Stomach (tissue), 9 donors: ENCODE results near the gene HEPN1. TPM values are rescaled to one million over a fixed set of nuclear protein-coding genes. Genes with fewer than 3 reads are reported as not detected.

Experiments
- DNase-seq, 2 donors: peaks; one replicate each; pipeline versions ENCODE4 v3.0.0 to v3.0.0-alpha.2; 2013 to 2019
- H3K27ac ChIP-seq, 5 donors: fragments of 200-600 bp in 4 of 5; sonication (generic) in 4 of 5; one replicate each; pipeline ENCODE4 v1.5.1; 2013 to 2019; ENCODE audit warnings: mild to moderate bottlenecking in 1 of 5, moderate library complexity in 1 of 5
- H3K27me3 ChIP-seq, 3 donors: fragments of 200-600 bp; sonication (generic); one replicate each; pipeline ENCODE4 v1.5.1; 2017 to 2019; ENCODE audit warnings: mixed run types in 1 of 3
- H3K36me3 ChIP-seq, 4 donors: fragments of 200-600 bp; sonication (generic); 1 replicate in 3 of 4; 2 replicates in 1 of 4; pipeline ENCODE4 v1.5.1; 2016 to 2019
- H3K4me1 ChIP-seq, 4 donors: fragments of 200-600 bp; sonication (generic); one replicate each; pipeline ENCODE4 v1.5.1; 2016 to 2019
- H3K4me3 ChIP-seq, 4 donors: fragments of 200-600 bp; sonication (generic) in 3 of 4; one replicate each; pipeline ENCODE4 v1.5.1; 2016 to 2019; ENCODE audit warnings: mild to moderate bottlenecking in 1 of 4
- H3K9me3 ChIP-seq, 4 donors: fragments of 200-600 bp; sonication (generic); one replicate each; pipeline ENCODE4 v1.5.1; 2016 to 2019
- EP300 ChIP-seq: sonication (generic); formaldehyde crosslinking; IDR thresholded peaks from one replicate; pipeline ENCODE4 v1.6.1; 2017; ENCODE audit warnings: antibody characterized with exemption
- POLR2A ChIP-seq, 4 donors: fragments of 450-650 bp; IDR thresholded peaks; one replicate each; pipeline ENCODE4 v1.6.1; 2016; ENCODE audit warnings: antibody characterized with exemption in 4 of 4, control low read depth in 2 of 4, mild to moderate bottlenecking in 1 of 4, moderate library complexity in 1 of 4
- POLR2AphosphoS5 ChIP-seq, 3 donors: sonication (generic); formaldehyde crosslinking; IDR thresholded peaks; one replicate each; pipeline ENCODE4 v1.6.1; 2016; ENCODE audit warnings: antibody characterized with exemption in 3 of 3
- WGBS, 5 donors: extraction: QIAGEN DNeasy Blood & Tissue Kit in 3 of 5; methylation state at CpG; one replicate each; pipeline versions ENCODE4 v1.1.5 to v1.1.7; 2013 to 2018; 5-methylcytosine and 5-hydroxymethylcytosine counted together
- intact Hi-C: fragments of 100-400 bp; cut with DNase I; formaldehyde crosslinking; loops from one replicate; pipeline ENCODE4 v1.15.1; 2023; ENCODE audit warnings: low total_unique reads
- polyA plus RNA-seq, 3 donors: library from polyadenylated mRNA; stranded (reverse); fragments of 200-250 nt; gene quantifications; one replicate each; pipeline ENCODE4 v1.2.3, GENCODE V29; 2013
- total RNA-seq, 5 donors: library from RNA; depleted of rRNA; stranded (reverse); fragments of >200 nt; gene quantifications; one replicate each; pipeline versions ENCODE4 v1.1.0 to v1.2.3, GENCODE V29; 2014 to 2016
- TF ChIP-seq, protein P1 (sequence below), 7 experiments: fragments of 450-650 bp in 4 of 7; fragments of 200-600 bp in 3 of 7; sonication (generic) in 3 of 7; IDR thresholded peaks; one replicate each; pipeline ENCODE4 v1.5.1; 2016 to 2019; ENCODE audit warnings: antibody characterized with exemption in 7 of 7, control low read depth in 2 of 7, mild to moderate bottlenecking in 1 of 7
- donor health status: healthy with polysubstance abuse.
- donor health status: Bipolar disorder and iron deficiency.
- donor health status: healthy.

Gene HEPN1
- total and polyA plus RNA-seq, 8 donors, result not detected

GRCh38 chr11:124942466-124943253, 23.6 kb downstream of the HEPN1 start:
- intact Hi-C loops, result no loop called here

DNA sequence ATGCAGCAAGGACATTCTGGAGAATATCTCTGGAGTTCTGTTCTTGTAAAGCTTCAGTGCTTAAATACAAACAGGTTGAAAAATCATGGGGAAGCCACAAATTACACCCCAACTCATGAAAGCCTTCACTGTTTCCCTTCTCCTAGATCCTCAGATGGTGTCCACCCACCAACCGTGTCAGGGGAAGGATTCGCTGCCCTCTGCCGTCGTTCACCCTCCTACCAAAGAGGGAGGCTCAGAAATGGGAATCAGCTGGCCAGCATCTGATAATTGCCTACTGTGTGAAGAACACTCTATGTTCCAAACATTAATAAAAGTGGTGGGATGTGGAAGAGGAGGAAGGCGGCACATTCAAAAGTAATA, 24.2 kb downstream of the HEPN1 start:
- intact Hi-C loops, result no loop called here
- H3K27me3 ChIP-seq, result no peaks in the 10 kb centered on the region
- H3K9me3 ChIP-seq, result no peaks in the 10 kb centered on the region
- H3K4me1 ChIP-seq, result no peaks in the 10 kb centered on the region
- DNase-seq, result no peak
- H3K4me3 ChIP-seq, result no peak overlapping the region
- H3K27ac ChIP-seq, result no peak overlapping the region
- 46 to 65% (median 58%) methylated on average over 5 of the region's 5 CpGs for WGBS, 5 donors
- TF ChIP-seq, protein P1, sequence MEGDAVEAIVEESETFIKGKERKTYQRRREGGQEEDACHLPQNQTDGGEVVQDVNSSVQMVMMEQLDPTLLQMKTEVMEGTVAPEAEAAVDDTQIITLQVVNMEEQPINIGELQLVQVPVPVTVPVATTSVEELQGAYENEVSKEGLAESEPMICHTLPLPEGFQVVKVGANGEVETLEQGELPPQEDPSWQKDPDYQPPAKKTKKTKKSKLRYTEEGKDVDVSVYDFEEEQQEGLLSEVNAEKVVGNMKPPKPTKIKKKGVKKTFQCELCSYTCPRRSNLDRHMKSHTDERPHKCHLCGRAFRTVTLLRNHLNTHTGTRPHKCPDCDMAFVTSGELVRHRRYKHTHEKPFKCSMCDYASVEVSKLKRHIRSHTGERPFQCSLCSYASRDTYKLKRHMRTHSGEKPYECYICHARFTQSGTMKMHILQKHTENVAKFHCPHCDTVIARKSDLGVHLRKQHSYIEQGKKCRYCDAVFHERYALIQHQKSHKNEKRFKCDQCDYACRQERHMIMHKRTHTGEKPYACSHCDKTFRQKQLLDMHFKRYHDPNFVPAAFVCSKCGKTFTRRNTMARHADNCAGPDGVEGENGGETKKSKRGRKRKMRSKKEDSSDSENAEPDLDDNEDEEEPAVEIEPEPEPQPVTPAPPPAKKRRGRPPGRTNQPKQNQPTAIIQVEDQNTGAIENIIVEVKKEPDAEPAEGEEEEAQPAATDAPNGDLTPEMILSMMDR (IDR thresholded peaks at IDR 0.05), result no peak
- TF ChIP-seq EP300, result no peak
- no peak for TF ChIP-seq POLR2A (IDR thresholded peaks at IDR 0.05)
- TF ChIP-seq POLR2AphosphoS5 (IDR thresholded peaks at IDR 0.05), result no peak
- H3K36me3 ChIP-seq, result no peaks in the 10 kb centered on the region

More at GRCh38 chr11:124942466-124943253, 23.6 kb downstream of the HEPN1 start:
- no peak overlapping the region for H3K4me3 ChIP-seq
- no peak for DNase-seq
- no peak overlapping the region for H3K27ac ChIP-seq
- TF ChIP-seq POLR2AphosphoS5 (IDR thresholded peaks at IDR 0.05), result no peak
- TF ChIP-seq POLR2A (IDR thresholded peaks at IDR 0.05), result no peak
- TF ChIP-seq, protein P1 (IDR thresholded peaks at IDR 0.05), result no peak
- no peak for TF ChIP-seq EP300
- no peaks in the 10 kb centered on the region for H3K9me3 ChIP-seq
- no peaks in the 10 kb centered on the region for H3K27me3 ChIP-seq
- no peaks in the 10 kb centered on the region for H3K4me1 ChIP-seq
- WGBS, 5 donors, result 35 to 49% (median 44%) methylated on average over 6 of the region's 6 CpGs
- H3K36me3 ChIP-seq, result no peaks in the 10 kb centered on the region

GRCh38 chr11:124943741-124944140, 24.7 kb downstream of the HEPN1 start:
- no peaks in the 10 kb centered on the region for H3K36me3 ChIP-seq
- no peak for DNase-seq
- H3K4me3 ChIP-seq, result no peak overlapping the region
- no peaks in the 10 kb centered on the region for H3K27me3 ChIP-seq
- H3K27ac ChIP-seq, result no peak overlapping the region
- intact Hi-C loops, result no loop called here
- WGBS, 5 donors, result 19 to 70% (median 45%) methylated on average over 1 of the region's 1 CpG
- H3K4me1 ChIP-seq, result no peaks in the 10 kb centered on the region
- TF ChIP-seq POLR2AphosphoS5 (IDR thresholded peaks at IDR 0.05), result no peak
- TF ChIP-seq, protein P1 (IDR thresholded peaks at IDR 0.05), result no peak
- TF ChIP-seq EP300, result no peak
- TF ChIP-seq POLR2A (IDR thresholded peaks at IDR 0.05), result no peak
- H3K9me3 ChIP-seq, result peaks cover 0 to 4% (median 2%) of the 10 kb centered on the region in 4 donors

DNA sequence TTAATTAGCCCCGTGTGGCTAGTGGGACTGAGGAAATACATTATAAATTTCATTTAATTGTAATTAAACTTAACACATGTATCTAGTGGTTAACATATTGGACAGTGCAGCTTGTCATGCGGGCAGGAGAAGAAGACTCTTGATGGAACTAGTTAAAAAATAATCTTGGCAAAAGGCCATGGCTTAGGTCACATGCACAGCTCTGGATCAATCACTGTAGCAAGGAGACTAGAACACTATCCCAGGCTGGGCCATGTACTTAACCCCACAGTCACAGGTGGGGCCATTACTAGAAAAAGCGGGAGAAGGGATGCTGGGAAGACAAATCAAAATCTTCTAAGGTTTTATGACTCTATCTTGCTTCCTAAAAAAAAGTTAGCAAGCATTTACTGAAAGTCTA, 25.5 kb downstream of the HEPN1 start:
- intact Hi-C loops, result no loop called here
- H3K27ac ChIP-seq, result no peak overlapping the region
- WGBS, 5 donors, result 72 to 92% (median 83%) methylated on average over 3 of the region's 3 CpGs
- DNase-seq, result no peak
- TF ChIP-seq POLR2A (IDR thresholded peaks at IDR 0.05) (no peak), POLR2AphosphoS5 (IDR thresholded peaks at IDR 0.05) (no peak), EP300 (no peak)
- TF ChIP-seq, protein P1 (IDR thresholded peaks at IDR 0.05), result no peak
- H3K27me3 ChIP-seq, result no peaks in the 10 kb centered on the region
- no peaks in the 10 kb centered on the region for H3K36me3 ChIP-seq
- no peaks in the 10 kb centered on the region for H3K4me1 ChIP-seq
- H3K9me3 ChIP-seq, result peaks cover 0 to 12% (median 2%) of the 10 kb centered on the region in 4 donors
- H3K4me3 ChIP-seq, result no peak overlapping the region
